Ishikawa (cell line): ENCODE results near the gene AQP12A.

Experiments
- CEBPB ChIP-seq: IDR thresholded peaks from 2 replicates; pipeline ENCODE4 v1.6.1; 2012
- CREB1 ChIP-seq: IDR thresholded peaks from 2 replicates; pipeline ENCODE4 v1.6.1; 2012; ENCODE audit warnings: low read depth
- EGR1 ChIP-seq: IDR thresholded peaks from 2 replicates; pipeline ENCODE4 v1.6.1; 2012
- EP300 ChIP-seq: IDR thresholded peaks from 2 replicates; pipeline ENCODE4 v1.6.1; 2012; ENCODE audit warnings: borderline replicate concordance
- FOXM1 ChIP-seq: IDR thresholded peaks from 2 replicates; pipeline ENCODE4 v1.6.1; 2012; ENCODE audit warnings: low read depth, borderline replicate concordance
- MAX ChIP-seq: IDR thresholded peaks from 2 replicates; pipeline ENCODE4 v1.6.1; 2012
- NFIC ChIP-seq: IDR thresholded peaks from 2 replicates; pipeline ENCODE4 v1.6.1; 2012
- RAD21 ChIP-seq: IDR thresholded peaks from 2 replicates; pipeline ENCODE4 v1.6.1; 2012; ENCODE audit warnings: low read depth
- REST ChIP-seq: IDR thresholded peaks from 2 replicates; pipeline ENCODE4 v1.6.1; 2012; ENCODE audit warnings: low read depth, mild to moderate bottlenecking
- TAF1 ChIP-seq: IDR thresholded peaks from 2 replicates; pipeline ENCODE4 v1.6.1; 2012; ENCODE audit warnings: low read depth, mild to moderate bottlenecking
- TCF12 ChIP-seq: IDR thresholded peaks from 2 replicates; pipeline ENCODE4 v1.6.1; 2012; ENCODE audit warnings: low read depth
- TEAD4 ChIP-seq: IDR thresholded peaks from 2 replicates; pipeline ENCODE4 v1.6.1; 2012
- USF1 ChIP-seq: IDR thresholded peaks from 2 replicates; pipeline ENCODE4 v1.6.1; 2012
- YY1 ChIP-seq: IDR thresholded peaks from 2 replicates; pipeline ENCODE4 v1.6.1; 2012; ENCODE audit warnings: low read depth
- ZBTB7A ChIP-seq: IDR thresholded peaks from 2 replicates; pipeline ENCODE4 v1.6.1; 2012; ENCODE audit warnings: low read depth

AQP12A gene

GRCh38 chr2:240644171-240644651 lies 47.5 kb upstream of the AQP12A start:
- TF ChIP-seq ZBTB7A (no peak), MAX (no peak), REST (no peak), EGR1 (no peak), TCF12 (no peak), YY1 (no peak), CEBPB (no peak), TEAD4 (no peak), TAF1 (no peak), USF1 (no peak), FOXM1 (no peak), RAD21 (no peak), NFIC (no peak), EP300 (no peak), CREB1 (no peak)

GRCh38 chr2:240644859-240645301 lies 46.8 kb upstream of the AQP12A start:
- no peak for TF ChIP-seq EGR1
- TF ChIP-seq REST: no peak
- TF ChIP-seq TCF12: no peak
- no peak for TF ChIP-seq YY1
- no peak for TF ChIP-seq CREB1
- TF ChIP-seq MAX: no peak
- TF ChIP-seq TEAD4: no peak
- no peak for TF ChIP-seq USF1
- no peak for TF ChIP-seq ZBTB7A
- no peak for TF ChIP-seq RAD21
- no peak for TF ChIP-seq TAF1
- TF ChIP-seq CEBPB: no peak

- TF ChIP-seq FOXM1 (no peak), REST (no peak), CREB1 (no peak), ZBTB7A (no peak), TEAD4 (no peak), USF1 (no peak), MAX (no peak), TAF1 (no peak), CEBPB (no peak), RAD21 (no peak), TCF12 (no peak), EGR1 (no peak)
Measured at GRCh38 chr2:240645346-240645745, 46.3 kb upstream of the AQP12A start.

- TF ChIP-seq CEBPB (no peak), TEAD4 (no peak), EGR1 (no peak), TCF12 (no peak)
Measured at GRCh38 chr2:240645801-240646175, 45.9 kb upstream of the AQP12A start.
